ENCODE measurements around the gene LIX1L. TPM values are rescaled to one million over a fixed set of nuclear protein-coding genes. Genes with fewer than 3 reads are reported as not detected.

The LIX1L gene
- total RNA-seq, 2 experiments from 2014 or later, result 21.4 to 21.5 TPM

DNA sequence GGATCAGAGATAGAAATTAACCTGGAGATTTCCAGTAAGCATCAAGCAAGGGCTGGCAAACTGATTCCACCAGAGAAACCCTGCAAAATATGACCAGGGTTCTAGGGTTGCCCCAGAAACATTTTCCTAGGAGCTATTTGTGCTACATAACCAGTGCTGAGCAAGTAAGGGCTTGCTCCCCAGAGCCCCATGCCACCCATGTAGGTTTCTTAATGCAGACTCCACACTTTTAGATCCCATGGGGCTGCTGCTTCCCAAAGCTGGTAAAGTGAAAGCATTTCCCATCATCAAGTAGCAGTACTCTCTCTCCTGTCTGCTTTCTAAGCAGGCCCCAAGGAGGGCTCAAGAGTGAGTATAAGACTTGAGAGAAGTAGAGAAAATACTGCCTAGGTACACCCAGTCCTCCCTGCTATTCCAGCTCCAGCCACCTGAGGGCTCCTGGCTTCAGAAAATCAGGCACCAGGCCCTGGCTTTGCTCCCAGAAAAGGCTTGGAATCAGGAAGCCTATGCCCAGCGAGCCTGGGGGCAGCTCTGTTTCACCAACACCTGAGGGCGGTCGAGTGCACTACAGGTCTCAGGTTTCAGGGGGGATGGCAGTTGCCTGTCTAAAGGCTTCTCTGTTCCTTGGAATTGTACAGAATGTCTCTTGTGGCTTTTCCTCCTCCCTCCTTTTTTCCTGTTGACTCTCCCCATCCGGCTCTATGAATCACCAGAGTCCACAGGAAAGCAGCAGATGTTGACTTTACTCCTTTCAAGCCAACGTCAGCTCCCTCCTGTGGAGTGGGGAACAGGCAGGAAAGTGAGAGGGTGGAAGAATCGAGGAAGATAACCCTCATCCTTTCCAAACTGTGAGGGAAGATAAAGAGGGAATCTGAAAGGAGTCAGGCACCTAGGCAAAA is 66.0 kb downstream of the LIX1L start:
- Mint-ChIP-seq H3K9me3 (no peaks in the 10 kb centered on the region), H3K27me3 (no peaks in the 10 kb centered on the region), H3K4me1 (ENCODE audit: low read depth) (no peaks in the 10 kb centered on the region), H3K4me3 (no peak overlapping the region), H3K36me3 (ENCODE audit: low read depth) (peaks cover 5% of the 10 kb centered on the region), H3K27ac (no peak overlapping the region)
- Histone ChIP-seq H3K9me3 (ENCODE audit: control insufficient read depth in 1 of 2, insufficient read depth in 1 of 2, low read length in 2 of 2) (no peaks in the 10 kb centered on the region), H3K4me1 (ENCODE audit: insufficient read depth, low read length) (no peaks in the 10 kb centered on the region), H3K4me3 (ENCODE audit: low read length) (no peak overlapping the region), H3K27ac (ENCODE audit: low read depth in 1 of 2, low read length in 2 of 2) (no peak overlapping the region), H3K36me3 (ENCODE audit: insufficient read depth, low read length) (no peaks in the 10 kb centered on the region), H3K27me3 (ENCODE audit: control insufficient read depth in 1 of 2, insufficient read depth in 2 of 2, low read length in 2 of 2) (no peaks in the 10 kb centered on the region)
- CTCF ChIA-PET, result interaction anchor here (0.6 to 2.3 kb wide), 20 partner anchors 9 to 140 kb away, joined by 3 to 15 read pairs (median 3); partner anchors contain the start of genes ANKRD34A, ITGA10, LIX1L and PIAS3
- POLR2A ChIA-PET, result interaction anchor here (0.9 to 1.5 kb wide), 6 partner anchors 33 to 146 kb away, joined by 3 to 6 read pairs (median 4); partner anchors contain the start of genes ANKRD34A, PIAS3, POLR3GL and RBM8A
- intact Hi-C loops (cut with DNase I, micrococcal nuclease), result loop anchor here (1.0 kb wide), 1 partner anchor 121 kb away; no protein-coding TSS in a partner anchor
- ATAC-seq (ENCODE audit: poor library complexity) (peak; percentile 70), DNase-seq (peak; percentile 18 to 70 (median 40))
- TF ChIP-seq CTCF (IDR thresholded peaks at IDR 0.05), result peak; percentile 82

- peaks cover 3% of the 10 kb centered on the region for H3K4me1 Mint-ChIP-seq (ENCODE audit: low read depth)
- no peak overlapping the region for H3K4me3 Mint-ChIP-seq
- Histone ChIP-seq H3K27me3 (ENCODE audit: control insufficient read depth in 1 of 2, insufficient read depth in 2 of 2, low read length in 2 of 2) (no peaks in the 10 kb centered on the region), H3K4me3 (ENCODE audit: low read length) (no peak overlapping the region), H3K4me1 (ENCODE audit: insufficient read depth, low read length) (peaks cover 4% of the 10 kb centered on the region), H3K9me3 (ENCODE audit: control insufficient read depth in 1 of 2, insufficient read depth in 1 of 2, low read length in 2 of 2) (no peaks in the 10 kb centered on the region), H3K36me3 (ENCODE audit: insufficient read depth, low read length) (no peaks in the 10 kb centered on the region), H3K27ac (ENCODE audit: low read depth in 1 of 2, low read length in 2 of 2) (no peak overlapping the region)
- no peak for TF ChIP-seq CTCF (IDR thresholded peaks at IDR 0.05)
- H3K9me3 Mint-ChIP-seq, result no peaks in the 10 kb centered on the region
- intact Hi-C loops (cut with DNase I, micrococcal nuclease), result loop anchor here in 1 of 2 experiments (1.0 kb wide), 1 partner anchor 122 kb away; no protein-coding TSS in a partner anchor
- H3K36me3 Mint-ChIP-seq (ENCODE audit: low read depth), result no peaks in the 10 kb centered on the region
- POLR2A ChIA-PET, result interaction anchor here (0.9 to 1.5 kb wide), 5 partner anchors 36 to 147 kb away, joined by 3 to 6 read pairs (median 3); partner anchors contain the start of genes ANKRD34A, POLR3GL and RBM8A
- H3K27me3 Mint-ChIP-seq, result no peaks in the 10 kb centered on the region
- H3K27ac Mint-ChIP-seq, result no peak overlapping the region
- DNase-seq, result no peak
- ATAC-seq (ENCODE audit: poor library complexity), result no peak
- CTCF ChIA-PET, result interaction anchor here (0.6 to 2.3 kb wide), 14 partner anchors 9 to 129 kb away, joined by 3 to 15 read pairs (median 4); partner anchors contain the start of genes ANKRD34A, LIX1L, PIAS3 and POLR3GL
These were observed 66.7 kb downstream of the LIX1L start for GRCh38 chr1:145891143-145891542.

DNA sequence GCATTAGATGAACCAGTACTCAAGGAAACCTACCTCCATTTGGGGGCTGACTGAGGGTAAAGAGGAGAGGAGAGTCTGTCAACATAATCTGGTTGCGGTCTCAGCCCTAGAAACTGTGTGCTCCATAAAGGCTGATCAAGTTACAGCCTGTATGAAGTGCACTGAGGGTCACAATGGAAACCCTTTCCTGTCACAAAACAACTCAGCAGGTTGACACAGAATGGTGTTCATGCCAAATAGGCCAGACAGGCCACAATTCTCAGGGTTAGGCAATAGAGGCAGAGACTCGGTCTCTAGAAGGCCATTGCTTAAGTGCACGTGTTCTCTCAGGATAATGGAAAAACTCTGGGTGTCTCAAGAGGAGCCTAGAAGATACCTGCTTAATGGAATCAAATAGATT is 68.1 kb downstream of the LIX1L start:
- Mint-ChIP-seq H3K27ac (no peak overlapping the region), H3K36me3 (ENCODE audit: low read depth) (no peaks in the 10 kb centered on the region), H3K4me3 (no peak overlapping the region), H3K9me3 (no peaks in the 10 kb centered on the region), H3K27me3 (peaks cover 2% of the 10 kb centered on the region), H3K4me1 (ENCODE audit: low read depth) (peaks cover 17% of the 10 kb centered on the region)
- H3K4me3 ChIP-seq (ENCODE audit: low read length), result no peak overlapping the region
- DNase-seq (no peak), ATAC-seq (ENCODE audit: poor library complexity) (no peak)
- intact Hi-C loops (cut with DNase I, micrococcal nuclease), result no loop called here
- no peaks in the 10 kb centered on the region for H3K36me3 ChIP-seq (ENCODE audit: insufficient read depth, low read length)
- no peak for TF ChIP-seq CTCF (IDR thresholded peaks at IDR 0.05)
- ChIA-PET CTCF (no interaction called here), POLR2A (no interaction called here)
- peaks cover 3 to 4% of the 10 kb centered on the region in 2 experiments for H3K27me3 ChIP-seq (ENCODE audit: control insufficient read depth in 1 of 2, insufficient read depth in 2 of 2, low read length in 2 of 2)
- H3K4me1 ChIP-seq (ENCODE audit: insufficient read depth, low read length), result peaks cover 17% of the 10 kb centered on the region
- H3K27ac ChIP-seq (ENCODE audit: low read depth in 1 of 2, low read length in 2 of 2), result no peak overlapping the region
- H3K9me3 ChIP-seq (ENCODE audit: control insufficient read depth in 1 of 2, insufficient read depth in 1 of 2, low read length in 2 of 2), result no peaks in the 10 kb centered on the region
